Neural cell (in vitro differentiated cells): Measurements from ENCODE around the gene LYPD1. TPM values are rescaled to one million over a fixed set of nuclear protein-coding genes. Genes with fewer than 3 reads are reported as not detected.

Experiments used
- H2AFZ ChIP-seq: fragments of 200-600, 300-800 bp; sonication (generic), shearing (Covaris generic); 2 replicates; pipeline ENCODE4 v1.6.0; 2014; ENCODE audit warnings: low read depth, mild to moderate bottlenecking, antibody characterized with exemption, low read length, moderate library complexity
- H3F3A ChIP-seq: fragments of 200-600 bp; shearing (Covaris generic); 2 replicates; pipeline ENCODE4 v1.6.1; 2016; ENCODE audit warnings: mild to moderate bottlenecking, moderate library complexity, mixed read lengths, antibody characterized with exemption, low read length; ENCODE audit not compliant: insufficient read depth, poor library complexity, severe bottlenecking
- H3K27ac ChIP-seq: fragments of 200-600, 300-800 bp; sonication (generic), shearing (Covaris generic); 2 replicates; pipeline ENCODE4 v1.5.1; 2014; ENCODE audit warnings: mild to moderate bottlenecking, low read length, moderate library complexity
- H3K27me3 ChIP-seq: fragments of 300-800, 200-600 bp; sonication (generic), shearing (Covaris generic); 2 replicates; pipeline ENCODE4 v1.6.0; 2014; ENCODE audit warnings: mild to moderate bottlenecking, low read depth, low read length, moderate library complexity; ENCODE audit not compliant: insufficient read depth
- H3K36me3 ChIP-seq: fragments of 300-800, 200-600 bp; sonication (generic), shearing (Covaris generic); 2 replicates; pipeline ENCODE4 v1.5.1; 2014; ENCODE audit warnings: mild to moderate bottlenecking, antibody characterized with exemption, low read length, moderate library complexity; ENCODE audit not compliant: insufficient read depth
- H3K4me2 ChIP-seq: fragments of 300-800, 200-600 bp; sonication (generic), shearing (Covaris generic); 2 replicates; pipeline ENCODE4 v1.6.0; 2014; ENCODE audit warnings: mild to moderate bottlenecking, low read length
- H3K4me3 ChIP-seq: fragments of 300-800, 200-600 bp; sonication (generic), shearing (Covaris generic); 2 replicates; pipeline ENCODE4 v1.5.1; 2014; ENCODE audit warnings: mild to moderate bottlenecking, low read length, moderate library complexity
- H3K79me2 ChIP-seq: fragments of 200-600 bp; shearing (Covaris generic); replicated peaks from 2 replicates; pipeline ENCODE4 v1.6.0; 2014; ENCODE audit warnings: mild to moderate bottlenecking, low read length, moderate library complexity; ENCODE audit not compliant: insufficient read depth
- H3K9ac ChIP-seq: fragments of 300-800, 200-600 bp; sonication (generic), shearing (Covaris generic); 2 replicates; pipeline ENCODE4 v1.6.1; 2016; ENCODE audit warnings: mild to moderate bottlenecking, low read length, mixed read lengths
- H3K9me2 ChIP-seq: fragments of 200-600 bp; shearing (Covaris generic); 2 replicates; pipeline ENCODE4 v1.6.1; 2016; ENCODE audit warnings: mild to moderate bottlenecking, low read length, mixed read lengths; ENCODE audit not compliant: insufficient read depth
- H3K9me3 ChIP-seq: fragments of 200-600, 300-800 bp; sonication (generic), shearing (Covaris generic); 2 replicates; pipeline ENCODE4 v1.6.1; 2016; ENCODE audit warnings: mild to moderate bottlenecking, mixed run types, low read length, moderate library complexity, mixed read lengths
- H4K20me1 ChIP-seq: fragments of 200-600 bp; shearing (Covaris generic); 2 replicates; pipeline ENCODE4 v1.6.1; 2016; ENCODE audit warnings: mild to moderate bottlenecking, mixed run types; ENCODE audit not compliant: insufficient read depth
- CTCF ChIP-seq: fragments of 450-650 bp; IDR thresholded peaks from 2 replicates; pipeline ENCODE4 v1.5.1; 2014; ENCODE audit warnings: antibody characterized with exemption, mild to moderate bottlenecking, moderate library complexity; ENCODE audit not compliant: poor library complexity, severe bottlenecking
- EP300 ChIP-seq: fragments of 450-650 bp; conservative IDR thresholded peaks from 2 replicates; pipeline ENCODE4 v1.6.1; 2014; ENCODE audit warnings: antibody characterized with exemption, mild to moderate bottlenecking, moderate library complexity; ENCODE audit not compliant: poor library complexity, severe bottlenecking
- EZH2 ChIP-seq: fragments of 200-600, 300-800 bp; shearing (Covaris generic), sonication (generic); IDR thresholded peaks from 2 replicates; pipeline ENCODE4 v1.6.1; 2014; ENCODE audit warnings: antibody characterized with exemption, low read length, borderline replicate concordance, mild to moderate bottlenecking; ENCODE audit not compliant: insufficient read depth, poor library complexity, severe bottlenecking
- MXI1 ChIP-seq: fragments of 450-650 bp; conservative IDR thresholded peaks from 2 replicates; pipeline ENCODE4 v1.6.1; 2014; ENCODE audit warnings: antibody characterized with exemption, mild to moderate bottlenecking; ENCODE audit not compliant: poor library complexity, severe bottlenecking
- POLR2AphosphoS5 ChIP-seq: IDR thresholded peaks from 2 replicates; pipeline ENCODE4 v1.6.1; 2012
- RAD21 ChIP-seq: fragments of 450-650 bp; conservative IDR thresholded peaks from 2 replicates; pipeline ENCODE4 v1.6.1; 2014; ENCODE audit warnings: antibody characterized with exemption, mild to moderate bottlenecking, moderate library complexity
- REST ChIP-seq: IDR thresholded peaks from 2 replicates; pipeline ENCODE4 v1.6.1; 2012; ENCODE audit warnings: borderline replicate concordance
- SMC3 ChIP-seq: fragments of 450-650 bp; conservative IDR thresholded peaks from 2 replicates; pipeline ENCODE4 v1.6.1; 2014; ENCODE audit warnings: antibody characterized with exemption, mild to moderate bottlenecking, moderate library complexity; ENCODE audit not compliant: poor library complexity
- TAF1 ChIP-seq: IDR thresholded peaks from 2 replicates; pipeline ENCODE4 v1.6.1; 2012; ENCODE audit warnings: low read depth
- polyA plus RNA-seq: library from polyadenylated mRNA; depleted of rRNA; stranded (reverse); fragments of >200 nt; gene quantifications from 2 replicates; pipeline ENCODE4 v1.2.3, GENCODE V29; 2014

Gene LYPD1
- polyA plus RNA-seq, 1 donor from 2014 or later = 78.2 TPM

GRCh38 chr2:132677661-132678060, 7.7 kb upstream of the LYPD1 start:
- Histone ChIP-seq H3K9ac (no peak overlapping the region), H3K27me3 (no peaks in the 10 kb centered on the region), H4K20me1 (no peaks in the 10 kb centered on the region), H3K9me3 (no peaks in the 10 kb centered on the region), H3F3A (peaks cover 6% of the 10 kb centered on the region), H3K36me3 (no peaks in the 10 kb centered on the region), H2AFZ (no peak overlapping the region), H3K4me2 (no peak overlapping the region), H3K9me2 (no peaks in the 10 kb centered on the region), H3K79me2 (no peaks in the 10 kb centered on the region), H3K4me3 (no peak overlapping the region), H3K27ac (no peak overlapping the region)
- TF ChIP-seq SMC3 = no peak
- TF ChIP-seq CTCF = no peak
- TF ChIP-seq RAD21 = no peak
- TF ChIP-seq TAF1 = no peak
- no peak for TF ChIP-seq REST
- TF ChIP-seq POLR2AphosphoS5 = no peak
- no peak for TF ChIP-seq EZH2
- TF ChIP-seq MXI1 = no peak
- TF ChIP-seq EP300 = no peak

- Histone ChIP-seq H3K9ac (no peak overlapping the region), H3K9me3 (no peaks in the 10 kb centered on the region), H3K79me2 (no peaks in the 10 kb centered on the region), H4K20me1 (no peaks in the 10 kb centered on the region), H3F3A (peaks cover 6% of the 10 kb centered on the region), H3K27ac (no peak overlapping the region), H3K27me3 (no peaks in the 10 kb centered on the region), H3K4me2 (no peak overlapping the region), H3K9me2 (no peaks in the 10 kb centered on the region), H3K4me3 (no peak overlapping the region), H3K36me3 (no peaks in the 10 kb centered on the region), H2AFZ (no peak overlapping the region)
- TF ChIP-seq EP300 = no peak
- TF ChIP-seq CTCF = peak; percentile 63
- TF ChIP-seq POLR2AphosphoS5 = no peak
- peak; percentile 69 for TF ChIP-seq RAD21
- no peak for TF ChIP-seq EZH2
- peak; percentile 67 for TF ChIP-seq SMC3
- TF ChIP-seq TAF1 = no peak
- TF ChIP-seq MXI1 = no peak
- no peak for TF ChIP-seq REST
Observed at GRCh38 chr2:132676999-132677398, 7.0 kb upstream of the LYPD1 start.
